Measurements from ENCODE around the gene SYNPO2L.
"Not testable (repeated sequence)": the region's sequence is repeated elsewhere in the genome, so short reads cannot be mapped to it uniquely, and the experiment has no call there.

SYNPO2L gene, protein sequence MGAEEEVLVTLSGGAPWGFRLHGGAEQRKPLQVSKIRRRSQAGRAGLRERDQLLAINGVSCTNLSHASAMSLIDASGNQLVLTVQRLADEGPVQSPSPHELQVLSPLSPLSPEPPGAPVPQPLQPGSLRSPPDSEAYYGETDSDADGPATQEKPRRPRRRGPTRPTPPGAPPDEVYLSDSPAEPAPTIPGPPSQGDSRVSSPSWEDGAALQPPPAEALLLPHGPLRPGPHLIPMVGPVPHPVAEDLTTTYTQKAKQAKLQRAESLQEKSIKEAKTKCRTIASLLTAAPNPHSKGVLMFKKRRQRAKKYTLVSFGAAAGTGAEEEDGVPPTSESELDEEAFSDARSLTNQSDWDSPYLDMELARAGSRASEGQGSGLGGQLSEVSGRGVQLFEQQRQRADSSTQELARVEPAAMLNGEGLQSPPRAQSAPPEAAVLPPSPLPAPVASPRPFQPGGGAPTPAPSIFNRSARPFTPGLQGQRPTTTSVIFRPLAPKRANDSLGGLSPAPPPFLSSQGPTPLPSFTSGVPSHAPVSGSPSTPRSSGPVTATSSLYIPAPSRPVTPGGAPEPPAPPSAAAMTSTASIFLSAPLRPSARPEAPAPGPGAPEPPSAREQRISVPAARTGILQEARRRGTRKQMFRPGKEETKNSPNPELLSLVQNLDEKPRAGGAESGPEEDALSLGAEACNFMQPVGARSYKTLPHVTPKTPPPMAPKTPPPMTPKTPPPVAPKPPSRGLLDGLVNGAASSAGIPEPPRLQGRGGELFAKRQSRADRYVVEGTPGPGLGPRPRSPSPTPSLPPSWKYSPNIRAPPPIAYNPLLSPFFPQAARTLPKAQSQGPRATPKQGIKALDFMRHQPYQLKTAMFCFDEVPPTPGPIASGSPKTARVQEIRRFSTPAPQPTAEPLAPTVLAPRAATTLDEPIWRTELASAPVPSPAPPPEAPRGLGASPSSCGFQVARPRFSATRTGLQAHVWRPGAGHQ

DNA sequence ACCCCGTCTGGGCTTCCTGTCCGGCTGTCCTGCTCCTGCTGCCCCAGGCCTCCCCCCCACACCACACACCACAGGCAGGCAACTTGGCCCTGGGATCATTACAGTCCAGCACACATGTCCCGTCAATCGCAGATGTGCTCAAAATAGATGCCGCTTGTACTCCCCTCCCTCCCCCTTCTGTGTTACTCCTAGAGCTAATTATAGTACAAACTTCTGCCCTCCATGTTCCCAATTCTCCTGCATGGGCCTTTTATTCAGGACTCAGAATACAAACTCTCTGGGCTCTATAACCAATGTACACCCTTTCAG is at the start of gene SYNPO2L:
Gene SYNPO2L (minus strand): TSS at position 40 of the 309 bp plus-strand sequence. CDS start 107 bp downstream, outside the sequence.
- no peak for DNase-seq

DNA sequence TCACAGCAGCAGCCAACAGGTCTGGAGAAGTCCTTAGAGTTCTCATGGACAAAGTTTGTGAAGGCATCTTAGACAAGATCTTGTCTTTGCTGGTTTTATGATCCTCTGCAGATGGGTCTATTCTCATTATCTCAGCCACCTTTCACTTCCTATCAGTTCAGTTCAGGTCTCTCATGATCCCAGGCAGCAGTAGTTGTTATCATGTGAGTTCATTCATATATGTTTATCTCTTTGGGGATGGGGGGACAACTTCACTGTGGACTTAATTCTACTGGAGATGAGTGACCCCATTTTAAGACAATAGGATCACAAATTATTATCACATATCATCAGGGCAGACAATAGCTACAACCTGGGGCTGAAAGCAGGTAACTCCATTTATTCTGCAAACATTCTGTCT is 48.1 kb upstream of the SYNPO2L start:
- DNase-seq: not testable (repeated sequence)

DNA sequence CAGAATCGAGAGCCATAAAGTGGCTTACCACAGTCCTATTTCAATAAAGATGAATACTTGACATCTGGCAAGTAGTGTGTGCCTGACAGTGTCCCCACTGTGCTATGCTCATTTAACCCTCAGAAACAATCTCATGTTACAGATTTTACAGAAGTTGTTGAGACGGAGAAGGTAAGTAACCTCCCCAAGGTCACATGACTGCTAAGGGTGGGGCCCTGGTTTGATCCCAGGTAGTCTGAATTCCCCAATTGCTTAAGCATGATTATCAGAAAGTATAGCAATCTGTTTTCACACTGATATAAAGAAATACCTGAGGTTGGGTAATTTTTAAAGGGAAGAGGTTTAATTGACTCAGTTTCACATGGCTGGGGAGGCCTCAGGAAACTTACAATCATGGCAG is 43.0 kb upstream of the SYNPO2L start:
- DNase-seq: not testable (repeated sequence)

DNA sequence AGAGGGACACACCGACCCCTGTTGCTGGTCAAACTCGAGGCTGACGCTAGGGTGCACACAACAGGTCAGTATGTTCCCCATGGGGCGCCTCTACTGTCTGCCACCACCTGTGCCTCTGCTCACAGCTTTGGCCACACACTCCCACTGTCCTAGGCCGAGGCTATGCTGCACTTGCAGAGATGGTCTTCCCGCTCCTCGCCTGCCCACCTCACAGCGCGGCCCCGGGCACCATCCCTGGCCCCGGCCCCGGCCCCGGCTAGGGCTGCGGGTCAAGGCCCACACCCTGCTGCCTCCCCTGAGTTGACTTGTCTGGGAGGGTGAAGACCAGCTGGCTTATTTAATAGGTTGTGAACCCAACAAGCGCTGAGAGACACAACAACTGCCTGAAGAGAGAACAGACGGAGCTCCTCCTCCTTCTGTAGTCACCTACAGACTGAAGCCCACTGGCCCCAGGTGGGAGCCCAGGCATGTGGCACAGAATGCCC is 41.9 kb upstream of the SYNPO2L start, which contains the start of gene AGAP5:
Gene AGAP5 (minus strand): TSS at position 435 of the 485 bp plus-strand sequence. CDS start 354 bp downstream, at position 81.
- not testable (repeated sequence) for DNase-seq

DNA sequence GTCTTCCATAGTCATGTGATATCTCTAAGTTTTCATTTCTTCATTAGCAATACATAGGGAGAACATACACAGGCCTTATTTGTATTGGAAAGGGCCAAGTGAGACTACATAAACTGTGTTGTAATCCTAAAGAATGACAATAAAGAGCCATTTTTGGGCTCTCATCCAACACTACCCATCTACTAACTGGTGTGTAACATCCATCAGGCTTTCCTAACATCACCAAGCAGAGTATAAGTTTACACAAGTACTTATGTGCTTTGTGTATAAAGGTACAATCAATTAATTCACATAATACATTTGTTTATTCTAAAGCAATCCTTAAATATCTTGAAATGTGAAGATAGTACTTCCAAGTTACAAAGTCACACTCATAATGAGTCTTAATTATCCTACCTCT is 39.5 kb upstream of the SYNPO2L start:
- DNase-seq: peak; percentile 7

DNA sequence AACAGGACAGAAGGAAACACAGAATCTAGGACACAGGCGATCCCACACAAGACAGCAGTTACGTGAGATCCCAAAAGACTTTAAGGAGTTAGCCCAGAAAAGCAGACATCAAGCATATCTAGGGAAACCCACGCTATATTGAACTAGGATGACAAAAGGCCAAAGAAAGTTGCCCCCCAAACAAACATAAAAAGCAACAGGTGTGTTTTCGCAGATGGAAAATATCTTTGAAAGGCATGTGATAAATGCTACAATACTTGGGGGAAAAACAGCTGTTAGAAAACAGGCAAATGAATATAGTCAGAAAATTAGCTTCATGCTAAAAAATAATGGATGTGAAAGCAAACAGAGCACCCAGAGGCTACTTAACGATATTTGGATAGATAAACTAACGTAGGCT is 34.9 kb upstream of the SYNPO2L start:
- not testable (repeated sequence) for DNase-seq

DNA sequence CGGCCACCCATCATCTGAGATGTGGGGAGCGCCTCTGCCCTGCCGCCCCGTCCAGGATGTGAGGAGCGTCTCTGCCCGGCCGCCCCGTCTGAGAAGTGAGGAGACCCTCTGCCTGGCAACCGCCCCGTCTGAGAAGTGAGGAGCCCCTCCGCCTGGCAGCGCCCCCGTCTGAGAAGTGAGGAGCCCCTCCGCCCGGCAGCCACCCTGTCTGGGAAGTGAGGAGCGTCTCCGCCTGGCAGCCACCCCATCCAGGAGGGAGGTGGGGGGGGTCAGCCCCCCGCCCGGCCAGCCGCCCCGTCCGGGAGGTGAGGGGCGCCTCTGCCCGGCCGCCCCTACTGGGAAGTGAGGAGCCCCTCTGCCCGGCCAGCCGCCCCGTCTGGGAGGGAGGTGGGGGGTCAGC is 33.8 kb upstream of the SYNPO2L start:
- not testable (repeated sequence) for DNase-seq

DNA sequence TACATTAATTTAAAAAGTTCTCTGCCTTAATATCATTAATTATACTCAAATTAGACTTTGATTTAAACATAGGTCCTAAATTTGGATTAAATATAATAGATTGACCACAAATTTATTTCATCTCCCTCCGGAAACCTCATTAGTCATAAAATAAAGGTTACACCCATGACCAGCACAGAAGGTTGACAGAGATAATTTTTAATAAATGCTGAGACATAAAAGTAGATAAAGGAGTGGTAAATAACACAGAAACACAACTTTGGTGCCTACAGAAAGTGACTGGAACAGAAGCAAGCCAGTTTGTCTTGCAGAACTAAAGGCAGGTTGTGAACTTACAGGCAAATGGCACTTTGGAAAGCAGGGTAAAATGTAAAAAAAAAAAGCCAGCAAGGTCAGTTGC is 31.8 kb upstream of the SYNPO2L start:
- DNase-seq: not testable (repeated sequence)

DNA sequence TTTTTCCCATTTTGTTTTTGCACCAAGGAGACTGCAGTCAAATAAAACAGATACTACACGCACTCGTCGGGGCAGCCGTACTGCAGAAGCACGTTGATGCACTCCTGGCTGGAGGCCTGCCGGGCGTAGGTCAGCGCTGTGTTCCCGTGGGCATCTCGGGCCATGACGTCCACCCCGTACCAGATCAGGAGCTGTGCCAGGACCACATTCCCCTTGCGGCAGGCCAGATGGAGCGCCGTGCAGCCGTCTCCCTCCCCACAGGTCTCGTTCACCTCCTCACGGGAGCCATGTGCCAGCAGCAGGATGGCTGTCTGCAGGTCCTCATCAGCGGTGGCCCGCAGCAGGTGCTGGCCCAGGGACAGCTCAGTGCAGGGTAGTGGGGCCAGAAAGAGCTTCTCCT is 18.7 kb upstream of the SYNPO2L start:
- DNase-seq: not testable (repeated sequence)

DNA sequence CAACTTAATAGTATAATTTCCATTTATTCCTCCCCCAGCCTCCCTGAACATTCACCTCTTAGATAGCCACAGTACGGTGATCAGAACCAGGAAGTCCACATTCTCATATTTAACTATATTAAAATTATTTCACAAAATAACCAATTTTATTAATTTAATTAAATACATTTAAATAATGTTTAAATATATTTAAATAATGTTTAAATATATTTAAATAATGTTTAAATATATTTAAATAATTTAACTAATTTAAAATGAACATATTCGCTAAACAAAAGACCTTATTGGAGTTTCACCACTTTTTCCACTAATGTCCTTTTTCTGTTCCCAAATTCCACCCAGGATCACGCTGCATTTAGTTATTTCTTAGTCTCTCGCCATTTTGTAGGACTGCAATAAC is 12.5 kb upstream of the SYNPO2L start:
- DNase-seq: not testable (repeated sequence)

DNA sequence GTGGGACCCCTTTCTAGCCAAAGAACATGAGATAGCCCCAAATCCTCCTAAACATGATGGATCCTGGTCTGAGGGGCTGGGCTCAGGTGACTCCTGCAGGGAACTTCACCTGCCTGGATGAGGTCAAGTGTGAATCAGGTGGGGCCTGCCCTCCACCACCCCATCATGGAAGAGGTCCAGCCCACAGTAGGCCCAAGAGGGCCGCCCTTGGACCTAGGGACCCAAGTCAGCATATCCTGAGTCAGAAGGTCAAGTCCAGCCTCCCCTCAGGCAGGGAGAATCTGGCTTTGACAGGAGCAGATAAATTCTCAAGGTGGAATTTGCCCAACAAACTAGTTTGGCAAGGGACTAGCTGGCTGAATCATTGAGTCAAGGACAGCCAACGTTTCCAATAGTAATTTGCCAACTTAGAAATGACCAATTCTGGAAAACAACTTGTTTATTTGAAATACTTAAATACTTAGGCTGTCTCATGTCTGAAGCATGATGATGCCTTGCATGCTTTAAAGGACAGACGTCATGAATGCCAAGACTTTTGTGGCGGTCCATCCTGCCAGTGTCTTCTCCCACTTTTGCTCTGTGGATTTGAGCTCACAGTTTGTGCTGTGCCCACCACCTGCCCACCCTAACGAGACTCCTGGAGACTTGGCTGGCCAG is 10.5 kb upstream of the SYNPO2L start:
- DNase-seq: not testable (repeated sequence)

DNA sequence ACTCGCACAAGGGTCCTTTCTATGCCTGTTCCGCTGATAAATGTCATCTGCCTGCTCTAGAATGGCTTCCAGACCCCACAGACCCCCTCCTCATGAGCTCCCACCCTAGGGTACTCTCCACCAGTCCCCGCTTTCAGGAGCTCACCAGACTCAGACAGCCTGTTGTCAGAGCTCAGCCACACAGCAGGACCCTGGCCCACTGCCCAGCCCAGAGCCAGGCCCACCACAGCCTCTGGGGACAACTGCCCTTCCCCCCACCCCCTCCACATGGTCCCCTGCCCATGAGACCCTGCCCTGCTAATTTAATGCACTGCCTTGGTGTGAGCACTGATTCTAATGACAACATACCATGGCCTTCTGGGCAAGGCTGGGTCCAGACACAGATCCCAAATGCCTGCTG is 9.8 kb upstream of the SYNPO2L start:
- not testable (repeated sequence) for DNase-seq

DNA sequence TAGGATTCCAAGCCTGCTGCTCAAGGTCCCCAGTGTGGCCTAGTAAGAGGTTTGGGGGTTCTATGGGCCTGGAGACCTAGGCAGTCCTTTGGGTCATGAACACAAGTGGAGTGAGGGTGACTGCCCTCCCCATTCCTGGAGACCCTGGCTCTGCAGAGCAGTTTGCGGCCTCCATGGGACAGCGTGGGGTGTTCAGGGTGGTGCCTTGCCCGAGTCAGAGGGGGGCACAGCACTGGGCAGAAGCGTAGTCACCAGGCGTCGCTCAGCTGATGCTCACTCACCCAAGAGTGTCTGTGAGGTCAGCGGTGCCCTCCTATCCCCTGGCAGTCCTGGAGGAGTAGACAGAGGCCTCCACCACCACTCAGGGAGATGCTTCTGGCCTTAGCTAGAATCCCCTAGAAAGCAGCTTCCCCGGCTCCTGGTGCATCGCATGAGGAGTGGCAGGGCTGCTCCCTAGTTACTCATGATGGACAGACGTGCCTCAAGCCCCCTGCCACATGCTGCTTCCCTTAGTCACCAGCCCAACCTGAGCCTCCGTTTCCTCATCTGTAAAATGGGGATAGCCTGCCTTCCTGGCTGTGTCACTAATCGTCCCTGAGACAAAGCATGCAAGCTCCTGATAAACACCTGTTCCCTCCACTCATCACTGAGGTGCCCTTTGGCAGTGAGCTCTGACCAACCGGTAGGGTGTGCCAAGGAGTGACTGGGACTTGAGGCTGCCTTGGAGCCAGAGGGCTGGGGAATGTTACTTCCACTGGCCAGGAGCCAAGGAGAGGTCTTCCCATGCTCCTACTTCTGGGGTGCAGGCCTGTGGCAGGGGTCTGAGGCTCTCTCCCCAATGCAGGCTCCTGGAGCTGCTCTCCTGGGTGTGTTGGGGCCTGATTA is 8.6 kb upstream of the SYNPO2L start:
- DNase-seq: not testable (repeated sequence)

DNA sequence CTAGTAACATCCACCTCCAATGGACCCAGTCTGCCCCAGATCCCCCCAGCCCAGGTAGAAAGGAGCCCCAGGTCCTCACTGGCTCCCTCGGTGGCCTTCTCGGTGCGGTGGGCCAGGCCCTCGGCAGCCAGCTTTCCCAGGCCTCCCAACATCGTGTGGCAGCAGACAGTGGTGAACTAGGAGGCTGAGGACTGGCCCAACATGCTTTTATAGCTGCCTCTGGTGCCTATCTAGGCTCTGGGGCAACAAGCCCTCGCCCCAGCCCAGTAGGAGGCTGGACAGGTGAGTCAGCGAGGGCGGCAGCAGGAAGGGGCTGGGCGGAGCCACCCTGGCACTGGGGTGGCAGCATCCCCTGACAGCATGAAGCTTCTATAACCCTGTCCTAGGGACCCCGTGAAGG is 7.8 kb upstream of the SYNPO2L start:
- not testable (repeated sequence) for DNase-seq

DNA sequence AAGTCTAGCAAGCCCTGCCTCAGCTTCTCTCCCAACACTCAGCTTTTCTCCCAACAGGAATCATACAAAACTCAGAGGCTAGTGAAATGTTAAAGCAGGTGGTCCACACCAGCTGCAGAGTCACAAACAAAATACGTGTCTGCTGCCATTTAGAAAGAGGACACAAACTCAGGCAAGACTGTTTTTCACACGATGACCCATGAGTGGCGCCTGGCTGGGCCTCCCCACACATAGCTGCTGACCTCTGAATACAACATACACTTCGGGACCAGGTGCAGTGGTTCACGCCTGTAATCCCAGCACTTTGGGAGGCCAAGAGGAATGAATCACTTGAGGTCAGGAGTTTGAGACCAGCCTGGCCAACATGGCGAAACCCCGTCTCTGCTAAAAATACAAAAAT is 6.9 kb upstream of the SYNPO2L start:
- not testable (repeated sequence) for DNase-seq

DNA sequence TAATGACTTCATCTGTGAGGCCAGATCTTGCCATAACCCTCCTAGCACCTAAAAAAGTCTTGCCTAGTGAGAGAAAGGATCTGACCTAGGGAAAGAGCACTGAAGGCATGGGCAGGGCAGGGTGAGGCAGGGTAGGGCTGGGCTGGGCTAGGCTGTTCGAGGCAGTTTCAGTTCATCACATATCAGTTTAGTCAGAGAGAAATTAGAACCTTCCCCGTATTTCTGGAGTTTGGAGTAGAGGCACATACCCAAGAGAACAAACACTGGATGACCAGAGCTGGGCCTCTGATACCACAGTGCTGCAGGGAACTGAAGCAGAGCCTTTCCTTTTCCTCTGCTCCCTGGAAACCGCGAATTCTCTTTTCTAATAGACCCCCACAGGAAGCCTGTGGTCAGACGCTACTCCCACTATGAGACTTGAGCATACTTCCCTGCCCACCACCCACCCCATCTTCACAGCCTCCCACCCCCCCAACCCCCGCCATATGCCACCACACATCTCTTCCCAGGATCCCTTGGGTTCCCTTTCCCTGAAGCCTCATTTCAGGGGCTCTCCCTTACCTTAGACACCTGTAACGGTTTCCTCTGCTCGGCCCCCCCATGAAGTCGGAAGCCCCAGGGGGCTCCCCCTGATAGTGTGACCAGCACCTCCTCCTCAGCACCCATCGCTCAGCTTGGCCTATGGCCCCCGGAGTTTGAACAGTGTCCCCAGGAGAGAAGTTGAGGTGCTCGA is 406 bp downstream of the SYNPO2L start:
- DNase-seq: no peak

DNA sequence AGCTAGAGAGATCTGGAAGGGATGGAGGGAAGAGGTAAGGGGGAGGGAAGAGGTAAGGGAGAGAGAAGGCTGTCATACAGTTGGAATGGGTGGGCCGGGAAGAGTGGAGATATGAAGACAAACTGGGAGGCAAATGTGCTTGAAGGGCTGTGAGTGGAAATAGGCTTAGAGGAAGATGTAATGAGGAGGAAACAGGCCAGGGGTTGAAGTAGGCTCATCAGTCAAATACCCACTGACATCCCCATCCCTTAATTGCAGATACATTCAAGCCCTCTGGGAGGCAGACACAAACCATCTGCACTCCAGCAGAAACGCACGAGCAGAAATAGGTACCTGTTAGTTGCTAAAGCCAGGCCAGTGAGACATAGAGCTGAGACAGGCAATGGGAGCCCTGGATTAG is 2.1 kb downstream of the SYNPO2L start:
- no peak for DNase-seq

DNA sequence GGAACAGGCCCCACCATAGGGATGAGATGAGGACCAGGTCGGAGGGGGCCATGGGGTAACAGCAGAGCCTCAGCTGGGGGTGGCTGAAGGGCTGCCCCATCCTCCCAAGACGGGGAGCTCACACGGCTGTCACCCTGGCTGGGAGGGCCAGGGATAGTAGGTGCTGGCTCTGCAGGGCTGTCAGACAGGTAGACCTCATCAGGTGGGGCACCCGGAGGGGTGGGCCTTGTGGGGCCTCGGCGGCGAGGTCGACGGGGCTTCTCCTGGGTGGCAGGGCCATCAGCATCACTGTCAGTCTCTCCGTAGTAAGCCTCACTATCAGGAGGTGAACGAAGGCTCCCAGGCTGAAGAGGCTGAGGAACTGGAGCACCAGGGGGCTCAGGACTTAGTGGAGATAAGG is 2.6 kb downstream of the SYNPO2L start:
- DNase-seq: no peak

DNA sequence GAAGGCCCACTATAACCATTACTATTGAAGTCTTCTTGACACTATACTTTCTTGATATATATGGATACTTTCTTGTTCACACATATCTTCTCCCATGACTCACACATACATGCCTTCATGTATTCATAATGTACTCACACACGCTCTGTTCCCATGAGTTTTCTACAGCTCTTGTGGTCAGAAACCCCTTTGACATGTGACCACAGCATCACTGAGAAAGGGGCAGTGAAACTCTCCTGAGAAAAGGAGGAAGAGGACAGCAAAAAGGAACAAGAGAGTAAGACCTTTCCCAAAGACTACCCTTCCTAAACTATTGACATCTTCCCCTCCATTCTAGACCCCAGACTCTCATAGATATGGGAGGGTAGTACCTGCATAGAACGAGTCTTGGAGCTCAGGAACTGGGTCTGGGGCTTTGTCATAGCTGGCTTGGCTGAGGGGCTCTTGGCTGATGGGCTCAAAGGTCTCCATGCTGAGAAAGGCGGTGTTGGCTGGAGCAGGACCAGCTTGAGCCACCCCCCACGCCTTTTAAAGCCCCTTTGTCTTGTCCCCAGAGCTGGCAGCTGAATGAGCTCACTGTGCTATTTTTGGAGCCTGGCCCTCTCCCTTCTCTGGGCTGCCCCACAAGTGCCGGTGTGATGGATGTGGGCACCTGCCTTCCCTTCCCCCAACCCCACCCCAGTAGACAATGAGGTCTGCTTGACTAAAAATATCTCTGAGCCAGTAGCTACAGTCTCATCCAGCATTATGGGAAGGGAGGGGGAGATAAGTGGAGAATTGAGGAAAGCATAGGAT is 5.1 kb downstream of the SYNPO2L start:
- DNase-seq: peak; percentile 8

DNA sequence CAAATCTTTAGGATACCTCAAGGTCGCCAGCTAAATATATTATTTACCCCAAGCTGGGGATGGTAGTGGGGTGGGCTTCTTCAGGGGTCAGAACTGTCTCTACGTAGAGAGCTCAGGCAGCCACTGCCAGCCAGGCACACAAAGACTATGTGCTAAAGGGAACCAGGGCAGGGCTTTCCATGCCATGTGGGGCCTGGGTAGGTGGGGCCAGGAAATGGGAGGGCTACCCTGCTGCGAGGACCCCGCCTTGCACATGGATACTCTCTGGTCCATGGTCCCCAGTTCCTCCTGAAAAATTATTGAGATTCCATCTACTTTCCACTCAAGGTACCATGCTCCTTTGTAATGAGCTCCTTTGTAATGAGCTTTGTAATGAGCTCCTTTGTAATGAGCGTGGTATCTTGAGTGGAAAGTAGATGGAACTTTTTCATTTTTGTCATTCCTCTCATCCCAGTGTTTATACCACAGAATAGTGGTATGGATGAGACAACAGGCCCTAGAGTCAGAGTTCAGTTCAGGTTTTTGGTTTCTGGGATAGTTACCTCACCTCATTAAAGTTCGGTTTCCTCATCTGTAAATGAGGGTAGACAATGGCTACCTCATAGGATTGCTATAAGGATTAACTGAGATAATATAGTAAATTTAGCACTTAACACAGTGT is 5.8 kb downstream of the SYNPO2L start:
- DNase-seq: no peak

Measured in NCI-H345 (cell line).